Right ventricle myocardium inferior (tissue), 1 donor: ENCODE results near the gene NOL4L. TPM values are rescaled to one million over a fixed set of nuclear protein-coding genes. Genes with fewer than 3 reads are reported as not detected.
A peak's percentile ranks its signal among the peaks of the same experiment; 100 is the strongest.

Experiments
- ATAC-seq: fragments of 200-7000 bp; cut with Tn5 transposase; one replicate; pipeline ENCODE4 v1.9.1; 2020; ENCODE audit warnings: mild to moderate bottlenecking, moderate library complexity
- DNase-seq: peaks from one replicate; pipeline ENCODE4 v3.0.0; 2021; ENCODE audit errors: missing footprints
- intact Hi-C: fragments of 100-400 bp; cut with DNase I; formaldehyde crosslinking; loops from one replicate; pipeline ENCODE4 v1.11.0; 2022
- long read RNA-seq: library from polyadenylated mRNA; unstranded; transcript quantifications from one replicate; pipeline ENCODE4 v2.0.0, GENCODE V29; 2021
- total RNA-seq: library from RNA; stranded (reverse); fragmentation: NEBNext Ultra II Directional; extraction: Animal tissue kit (Norgen Biotek cat#: 25700); gene quantifications from one replicate; pipeline ENCODE4 v1.2.1, GENCODE V29; 2021
- donor health status: DM: no; HTN: yes; CAD: no; lungs with severe emphysema.

Gene NOL4L
- total RNA-seq = 4.3 TPM
- long read RNA-seq = 0 reads

- DNase-seq = no peak
- intact Hi-C loops = no loop called here
- peak; percentile 30 for ATAC-seq
Measured at GRCh38 chr20:32585011-32585585, at the start of gene NOL4L. NOL4L (minus strand) TSS chr20:32585333; CDS start chr20:32584890, 443 bp downstream.

GRCh38 chr20:32634041-32634805, 49.1 kb upstream of the NOL4L start:
- DNase-seq (no peak), ATAC-seq (no peak)
- intact Hi-C loops = no loop called here

- DNase-seq (no peak), ATAC-seq (no peak)
- intact Hi-C loops = no loop called here
Measured at GRCh38 chr20:32632461-32633354, 47.6 kb upstream of the NOL4L start.

- intact Hi-C loops = no loop called here
- DNase-seq (no peak), ATAC-seq (no peak)
Measured at GRCh38 chr20:32631933-32632460, 46.9 kb upstream of the NOL4L start.

- intact Hi-C loops = no loop called here
- ATAC-seq (no peak), DNase-seq (no peak)
Measured at GRCh38 chr20:32629813-32630212, 44.7 kb upstream of the NOL4L start.

GRCh38 chr20:32628960-32629530, 43.9 kb upstream of the NOL4L start:
- ATAC-seq (no peak), DNase-seq (no peak)
- intact Hi-C loops = no loop called here

- ATAC-seq (peak; percentile 43), DNase-seq (no peak)
- intact Hi-C loops = no loop called here
Measured at GRCh38 chr20:32626859-32627636, 41.9 kb upstream of the NOL4L start.

GRCh38 chr20:32626407-32626806, 41.3 kb upstream of the NOL4L start:
- ATAC-seq (no peak), DNase-seq (no peak)
- intact Hi-C loops = no loop called here

- intact Hi-C loops = no loop called here
- DNase-seq (no peak), ATAC-seq (no peak)
Measured at GRCh38 chr20:32625996-32626395, 40.9 kb upstream of the NOL4L start.

GRCh38 chr20:32624687-32625345, 39.7 kb upstream of the NOL4L start:
- ATAC-seq (no peak), DNase-seq (no peak)
- intact Hi-C loops = no loop called here

- ATAC-seq (no peak), DNase-seq (no peak)
- intact Hi-C loops = no loop called here
Measured at GRCh38 chr20:32623667-32624157, 38.6 kb upstream of the NOL4L start.

- DNase-seq = no peak
- intact Hi-C loops = no loop called here
- ATAC-seq = no peak
Measured at GRCh38 chr20:32622585-32623468, 37.7 kb upstream of the NOL4L start.

- DNase-seq = no peak
- ATAC-seq = no peak
Measured at GRCh38 chr20:32621891-32622584, 36.9 kb upstream of the NOL4L start.

GRCh38 chr20:32621071-32621890, 36.1 kb upstream of the NOL4L start:
- intact Hi-C loops = no loop called here

More at GRCh38 chr20:32621891-32622584, 36.9 kb upstream of the NOL4L start:
- intact Hi-C loops = no loop called here

GRCh38 chr20:32619586-32619985, 34.5 kb upstream of the NOL4L start:
- ATAC-seq (no peak), DNase-seq (no peak)
- intact Hi-C loops = no loop called here

More at GRCh38 chr20:32621071-32621890, 36.1 kb upstream of the NOL4L start:
- ATAC-seq (no peak), DNase-seq (no peak)
